Measurements from ENCODE around the gene LRRC36.

DNA sequence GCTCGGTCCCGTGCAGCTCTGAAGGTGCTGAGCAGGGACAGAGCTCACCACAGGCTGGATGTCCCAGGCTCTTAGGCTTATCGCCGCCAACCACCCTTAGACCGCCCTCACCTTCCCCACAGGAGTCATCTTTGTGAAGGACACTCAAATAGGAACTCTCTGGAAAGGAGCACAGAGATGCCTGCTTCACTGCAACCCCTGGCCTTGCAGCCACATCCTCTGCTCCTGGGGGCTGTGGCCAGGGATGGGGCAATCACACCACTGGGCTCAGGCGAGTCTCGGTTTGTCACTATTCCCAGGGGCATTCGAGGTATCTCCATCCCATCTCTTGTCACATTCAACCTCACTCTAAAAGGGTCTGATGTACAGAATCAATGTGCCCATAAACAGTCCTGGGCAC, 78.7 kb downstream of the LRRC36 start:
- TF ChIP-seq, protein P1, sequence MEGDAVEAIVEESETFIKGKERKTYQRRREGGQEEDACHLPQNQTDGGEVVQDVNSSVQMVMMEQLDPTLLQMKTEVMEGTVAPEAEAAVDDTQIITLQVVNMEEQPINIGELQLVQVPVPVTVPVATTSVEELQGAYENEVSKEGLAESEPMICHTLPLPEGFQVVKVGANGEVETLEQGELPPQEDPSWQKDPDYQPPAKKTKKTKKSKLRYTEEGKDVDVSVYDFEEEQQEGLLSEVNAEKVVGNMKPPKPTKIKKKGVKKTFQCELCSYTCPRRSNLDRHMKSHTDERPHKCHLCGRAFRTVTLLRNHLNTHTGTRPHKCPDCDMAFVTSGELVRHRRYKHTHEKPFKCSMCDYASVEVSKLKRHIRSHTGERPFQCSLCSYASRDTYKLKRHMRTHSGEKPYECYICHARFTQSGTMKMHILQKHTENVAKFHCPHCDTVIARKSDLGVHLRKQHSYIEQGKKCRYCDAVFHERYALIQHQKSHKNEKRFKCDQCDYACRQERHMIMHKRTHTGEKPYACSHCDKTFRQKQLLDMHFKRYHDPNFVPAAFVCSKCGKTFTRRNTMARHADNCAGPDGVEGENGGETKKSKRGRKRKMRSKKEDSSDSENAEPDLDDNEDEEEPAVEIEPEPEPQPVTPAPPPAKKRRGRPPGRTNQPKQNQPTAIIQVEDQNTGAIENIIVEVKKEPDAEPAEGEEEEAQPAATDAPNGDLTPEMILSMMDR (IDR thresholded peaks at IDR 0.05) = no peak
- TF ChIP-seq POLR2A (IDR thresholded peaks at IDR 0.05) = no peak
